Measurements from ENCODE around the gene OLFM1. TPM values are rescaled to one million over a fixed set of nuclear protein-coding genes. Genes with fewer than 3 reads are reported as not detected.
"Not testable (repeated sequence)": the region's sequence is repeated elsewhere in the genome, so short reads cannot be mapped to it uniquely, and the experiment has no call there.

Gene OLFM1
- total RNA-seq, 1 donor from 2014 or later = 40.7 TPM

- DNase-seq (ENCODE audit: low spot score) (no peak), ATAC-seq (no peak)
- intact Hi-C loops (cut with DNase I) = no loop called here
Observed at GRCh38 chr9:135136991-135137832, 49.7 kb downstream of the OLFM1 start.

- intact Hi-C loops (cut with DNase I) = no loop called here
- ATAC-seq = no peak
- DNase-seq (ENCODE audit: low spot score) = no peak
Observed at GRCh38 chr9:135138078-135138855, 50.8 kb downstream of the OLFM1 start.

GRCh38 chr9:135139366-135139959, 52.0 kb downstream of the OLFM1 start:
- DNase-seq (ENCODE audit: low spot score) = no peak
- no peak for ATAC-seq
- intact Hi-C loops (cut with DNase I) = no loop called here

- DNase-seq (ENCODE audit: low spot score) (no peak), ATAC-seq (no peak)
- intact Hi-C loops (cut with DNase I) = no loop called here
Observed at GRCh38 chr9:135141183-135141774, 53.8 kb downstream of the OLFM1 start.

- no peak for DNase-seq (ENCODE audit: low spot score)
- no peak for ATAC-seq
- intact Hi-C loops (cut with DNase I) = no loop called here
Observed at GRCh38 chr9:135144581-135145170, 57.2 kb downstream of the OLFM1 start.

DNA sequence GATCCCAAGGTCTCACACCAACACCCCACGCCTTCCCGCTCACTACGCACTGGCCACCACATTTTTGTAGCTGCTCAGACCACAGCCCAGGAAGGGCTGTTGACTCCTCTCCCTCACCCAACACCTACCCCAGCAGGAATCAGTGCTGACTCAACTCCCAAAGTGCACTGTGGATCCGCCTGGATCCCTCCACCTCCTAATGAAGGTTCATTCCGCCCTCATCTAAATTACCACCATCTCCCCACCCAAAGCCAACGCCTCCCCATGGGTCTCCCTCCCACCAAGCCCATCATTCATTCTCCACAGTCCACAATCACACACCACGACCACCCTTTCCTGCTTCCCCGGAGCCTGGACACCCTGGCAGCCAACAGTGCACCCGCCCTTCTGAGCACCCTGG, 57.8 kb downstream of the OLFM1 start:
- intact Hi-C loops (cut with DNase I) = no loop called here
- no peak for ATAC-seq
- no peak for DNase-seq (ENCODE audit: low spot score)

- DNase-seq (ENCODE audit: low spot score) = no peak
- no peak for ATAC-seq
- intact Hi-C loops (cut with DNase I) = no loop called here
Observed at GRCh38 chr9:135146241-135146640, 58.8 kb downstream of the OLFM1 start.

- intact Hi-C loops (cut with DNase I) = no loop called here
- ATAC-seq = no peak
- DNase-seq (ENCODE audit: low spot score) = no peak
Observed at GRCh38 chr9:135146766-135147473, 59.5 kb downstream of the OLFM1 start.

DNA sequence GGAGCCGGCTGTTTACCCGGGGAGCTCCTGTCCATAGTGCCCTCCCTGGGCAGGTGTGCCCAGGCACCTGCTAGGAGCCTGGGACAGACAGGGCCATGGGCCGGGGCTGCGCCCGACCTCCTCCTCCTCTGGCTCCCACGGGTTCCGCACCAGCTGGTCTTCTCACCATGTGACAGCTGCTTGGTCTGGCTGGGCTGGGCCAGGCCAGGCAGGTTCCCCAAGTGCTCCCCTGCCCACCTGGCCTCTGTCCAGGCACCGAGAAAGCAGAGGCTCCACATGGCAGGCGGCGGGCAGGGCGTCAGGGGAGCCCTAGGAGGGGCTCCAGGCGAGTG, 60.0 kb downstream of the OLFM1 start:
- intact Hi-C loops (cut with DNase I) = no loop called here

DNA sequence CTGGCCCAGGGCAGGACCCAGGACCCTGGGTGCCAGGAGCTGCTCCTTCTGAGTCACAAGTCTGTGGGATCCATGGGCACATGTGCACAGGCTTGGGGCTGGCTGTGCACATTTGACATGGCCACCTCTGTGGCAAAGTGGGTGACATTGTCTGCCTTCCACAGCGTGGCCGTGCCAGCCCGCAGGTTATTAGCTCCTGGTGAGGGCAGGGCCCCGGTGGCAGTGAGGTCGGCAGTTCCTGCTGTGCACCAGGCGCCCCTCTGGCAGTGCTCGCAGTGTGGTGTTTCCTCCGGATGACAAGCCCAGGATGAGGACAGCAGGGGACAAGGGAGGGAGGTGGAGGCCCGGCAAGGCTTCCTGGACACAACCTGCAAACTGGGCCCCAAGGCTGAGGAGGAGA, 60.5 kb downstream of the OLFM1 start:
- ATAC-seq = no peak
- DNase-seq (ENCODE audit: low spot score) = no peak
- intact Hi-C loops (cut with DNase I) = no loop called here

More for the DNA sequence above, 60.0 kb downstream of the OLFM1 start:
- no peak for ATAC-seq
- no peak for DNase-seq (ENCODE audit: low spot score)

GRCh38 chr9:135148386-135148785, 60.9 kb downstream of the OLFM1 start:
- no peak for ATAC-seq
- no peak for DNase-seq (ENCODE audit: low spot score)
- intact Hi-C loops (cut with DNase I) = no loop called here

GRCh38 chr9:135149901-135150300, 62.4 kb downstream of the OLFM1 start:
- ATAC-seq; intact Hi-C loops (cut with DNase I); DNase-seq (ENCODE audit: low spot score): not testable (repeated sequence)

GRCh38 chr9:135150981-135151380, 63.5 kb downstream of the OLFM1 start:
- ATAC-seq = no peak
- DNase-seq (ENCODE audit: low spot score) = no peak
- intact Hi-C loops (cut with DNase I) = no loop called here

- ATAC-seq (no peak), DNase-seq (ENCODE audit: low spot score) (no peak)
- intact Hi-C loops (cut with DNase I) = no loop called here
Observed at GRCh38 chr9:135151757-135152613, 64.5 kb downstream of the OLFM1 start.

DNA sequence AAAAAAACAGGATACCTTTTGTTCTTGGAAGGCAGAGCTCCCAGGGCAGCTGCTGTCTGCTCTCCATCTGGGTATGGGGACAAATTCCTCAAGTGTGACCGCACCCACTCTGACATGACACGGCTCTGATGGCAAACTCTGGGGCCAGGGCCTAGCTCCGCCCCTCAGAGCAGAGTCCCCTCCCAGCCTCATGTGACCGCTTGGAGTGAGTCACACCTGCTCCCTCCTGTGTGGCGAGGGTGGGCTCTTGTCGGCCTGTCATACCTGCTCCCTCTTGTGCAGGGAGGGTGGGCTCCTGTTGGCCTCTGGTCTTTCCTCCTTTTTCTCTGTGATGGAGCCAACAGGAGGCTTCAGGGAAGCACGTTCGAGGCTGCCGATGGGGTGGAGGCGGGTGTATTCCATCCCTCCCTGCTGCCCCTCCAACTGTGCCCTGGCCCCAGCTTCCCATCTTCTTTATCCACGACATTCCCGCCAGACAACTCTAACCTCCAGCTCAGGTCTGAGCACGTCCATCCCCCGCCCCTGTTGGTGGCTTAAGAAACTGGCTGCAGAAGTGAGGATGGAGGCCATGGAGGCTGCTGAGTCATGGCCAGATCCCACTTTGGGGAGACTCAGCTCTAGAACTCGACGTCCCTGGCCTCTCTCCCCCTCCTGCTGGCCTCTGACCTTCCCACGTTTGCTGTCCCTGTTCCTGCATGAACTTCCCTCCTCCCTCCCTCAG, 65.3 kb downstream of the OLFM1 start:
- no peak for DNase-seq (ENCODE audit: low spot score)
- intact Hi-C loops (cut with DNase I) = no loop called here
- ATAC-seq = no peak

DNA sequence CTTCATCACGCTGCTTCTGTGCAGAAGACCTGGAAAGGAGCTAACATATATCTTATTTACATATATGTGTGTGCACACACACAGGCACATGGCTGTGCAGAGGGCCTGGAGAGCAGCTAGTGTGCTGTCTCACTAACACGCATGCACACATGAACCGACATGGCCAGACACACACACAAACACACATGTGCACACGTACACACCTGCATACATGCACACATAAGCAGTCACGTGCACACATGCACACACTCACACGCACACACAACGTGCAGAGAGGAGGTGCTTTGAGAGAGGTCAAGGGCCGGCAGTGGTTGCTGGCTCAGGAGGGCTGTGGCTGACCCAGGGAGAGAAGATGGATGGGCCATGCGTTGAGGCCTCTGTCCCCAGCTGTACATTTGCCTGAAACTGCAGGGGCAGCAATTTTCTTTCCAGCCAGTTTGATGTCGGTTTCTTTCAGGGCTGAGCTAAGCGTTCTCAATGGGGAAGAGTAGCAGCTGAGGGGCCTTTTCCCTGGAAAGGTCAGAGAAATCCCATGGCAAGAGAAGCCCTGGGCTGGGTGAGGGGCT, 66.7 kb downstream of the OLFM1 start:
- no peak for ATAC-seq
- DNase-seq (ENCODE audit: low spot score) = no peak
- intact Hi-C loops (cut with DNase I) = loop anchor here (2.0 kb wide), 1 partner anchor 43 kb away; no protein-coding TSS in a partner anchor

DNA sequence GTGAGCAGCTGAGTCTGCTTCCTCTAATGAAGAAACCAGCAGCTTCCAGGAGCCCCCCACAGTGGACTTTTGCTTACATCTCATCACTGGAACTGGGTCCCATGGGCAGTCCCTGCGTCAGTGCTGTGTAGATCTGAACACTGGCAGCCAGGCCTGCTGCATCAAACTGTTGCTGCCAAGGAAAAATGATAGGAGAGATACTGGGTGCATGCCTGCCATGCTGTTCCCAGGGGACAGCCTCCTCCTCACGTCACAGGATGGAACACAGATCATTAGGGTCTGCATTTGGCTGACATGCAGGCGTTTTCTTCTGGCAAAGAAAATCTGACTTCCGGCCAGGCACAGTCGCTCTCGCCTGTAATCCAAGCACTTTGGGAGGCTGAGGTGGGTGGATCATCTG, 67.9 kb downstream of the OLFM1 start:
- intact Hi-C loops (cut with DNase I) = loop anchor here (2.0 kb wide), 1 partner anchor 41 kb away; no protein-coding TSS in a partner anchor
- ATAC-seq = no peak
- no peak for DNase-seq (ENCODE audit: low spot score)
